Amygdala (tissue), 56 donors: Measurements from ENCODE around the gene DDX25.

Experiments
- DNase-seq, 56 donors: peaks; one replicate each; lab custom pipeline; 2025; lab: John Stamatoyannopoulos, UW

The DDX25 gene

DNA sequence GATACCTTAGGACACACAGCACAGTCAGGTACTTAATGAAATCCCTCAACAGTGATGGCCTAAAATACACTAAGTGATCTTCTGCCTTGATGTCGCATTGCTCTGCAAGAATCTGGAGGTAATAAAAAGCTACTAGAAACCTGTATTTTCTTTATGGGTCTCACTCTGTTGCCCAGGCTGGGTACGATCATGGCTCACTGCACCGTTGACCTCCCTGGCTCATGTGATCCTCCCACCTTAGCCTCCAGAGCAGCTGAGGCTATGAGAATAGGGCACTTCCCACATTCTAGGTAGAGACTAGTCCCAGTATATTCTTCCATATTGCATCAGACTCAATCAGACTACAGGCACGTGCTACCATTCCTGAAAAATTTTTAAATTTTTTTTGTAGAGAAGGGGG is 63.2 kb downstream of the DDX25 start:
- no peak for DNase-seq

DNA sequence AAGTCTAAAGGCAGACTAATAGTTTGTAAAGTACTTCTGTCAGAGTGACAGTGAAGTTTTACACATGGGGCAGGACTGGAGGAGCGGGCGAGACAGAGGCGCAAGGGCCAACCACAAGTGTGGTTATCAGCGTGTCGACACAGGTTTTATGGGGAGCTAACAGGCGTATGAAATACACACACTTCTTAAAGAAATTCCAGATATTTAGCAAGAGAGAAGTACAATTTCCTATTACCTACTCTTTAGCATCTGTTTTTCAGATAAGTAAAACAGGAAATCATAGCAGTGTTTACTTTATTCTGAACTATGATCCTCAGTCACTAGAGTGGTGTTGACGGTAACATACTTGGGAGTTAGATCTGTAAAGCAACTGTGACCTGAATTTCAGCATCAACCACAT is 64.0 kb downstream of the DDX25 start:
- no peak for DNase-seq

DNA sequence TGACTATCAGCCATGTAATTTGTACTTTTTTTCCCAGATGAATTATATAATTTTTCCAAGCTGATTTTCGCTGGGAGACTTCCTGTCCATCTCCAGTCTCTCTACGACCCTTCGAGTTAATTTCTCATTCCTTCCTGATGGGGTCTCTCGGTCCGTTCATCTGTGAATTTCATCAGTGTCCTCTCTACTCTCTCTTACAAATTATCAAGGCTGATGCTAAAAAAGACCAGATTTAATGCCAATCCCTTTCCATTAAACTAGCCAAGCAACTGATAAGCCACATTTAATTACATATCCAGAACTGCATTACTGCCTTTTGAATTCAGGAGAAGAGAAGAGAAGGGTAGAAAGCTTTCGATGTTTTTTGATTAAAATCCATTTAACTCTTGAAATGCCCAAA is 67.3 kb downstream of the DDX25 start:
- DNase-seq = no peak

DNA sequence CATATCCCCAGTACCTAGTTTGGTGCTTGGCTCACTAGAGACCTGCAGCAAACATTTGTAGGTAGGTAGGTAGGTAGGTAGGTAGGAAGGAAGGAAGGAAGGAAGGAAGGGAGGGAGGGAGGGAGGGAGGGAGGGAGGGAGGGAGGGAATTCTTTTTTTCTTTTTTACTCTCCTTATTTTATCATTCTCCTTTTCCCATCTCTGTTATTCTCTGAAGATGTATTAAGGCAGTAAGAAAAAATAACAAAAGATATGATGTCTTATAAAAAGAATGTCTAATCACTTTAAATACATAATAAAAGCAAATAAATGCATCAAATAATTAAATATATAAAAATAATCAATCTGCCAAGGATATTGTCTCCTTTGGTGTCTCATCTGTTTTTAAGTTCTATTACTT is 70.0 kb downstream of the DDX25 start:
- no peak for DNase-seq

DNA sequence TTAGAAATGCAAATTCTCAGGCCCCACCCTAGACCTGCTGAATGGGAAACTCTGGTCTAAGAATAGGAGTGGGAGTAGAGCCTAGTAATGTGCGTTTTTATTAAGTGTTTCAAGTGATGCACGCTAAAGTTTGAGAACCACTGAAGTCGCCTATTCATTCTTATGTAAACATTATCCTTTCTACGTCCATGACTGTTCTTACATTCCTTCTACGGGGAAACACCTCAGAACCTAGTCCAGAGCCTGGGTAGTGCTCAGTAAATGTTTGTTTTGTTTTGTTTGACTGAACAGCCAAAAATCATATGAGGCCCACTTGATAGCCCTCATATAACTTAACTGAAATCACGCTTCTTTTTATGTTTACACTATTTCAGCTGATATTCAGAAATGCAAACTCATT is 71.3 kb downstream of the DDX25 start:
- DNase-seq = no peak

DNA sequence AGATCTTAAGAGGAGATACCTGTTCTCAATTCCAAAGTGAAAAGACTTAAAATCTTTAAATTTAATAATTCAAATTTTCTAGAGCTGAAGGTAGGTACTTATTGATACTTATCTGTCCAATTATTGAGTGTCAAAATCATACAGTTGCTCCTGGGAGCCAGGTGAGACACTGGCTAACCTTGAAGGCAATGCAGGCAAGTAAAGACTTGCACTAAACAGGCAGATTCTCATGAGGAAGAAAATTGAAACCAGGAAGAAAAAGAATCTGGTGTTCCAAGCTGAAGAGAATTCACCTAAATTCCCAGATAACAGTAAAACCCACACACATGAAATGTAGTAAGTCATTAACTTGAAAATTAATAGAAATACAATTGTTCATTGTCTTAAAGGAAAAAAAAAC is 71.8 kb downstream of the DDX25 start:
- no peak for DNase-seq

DNA sequence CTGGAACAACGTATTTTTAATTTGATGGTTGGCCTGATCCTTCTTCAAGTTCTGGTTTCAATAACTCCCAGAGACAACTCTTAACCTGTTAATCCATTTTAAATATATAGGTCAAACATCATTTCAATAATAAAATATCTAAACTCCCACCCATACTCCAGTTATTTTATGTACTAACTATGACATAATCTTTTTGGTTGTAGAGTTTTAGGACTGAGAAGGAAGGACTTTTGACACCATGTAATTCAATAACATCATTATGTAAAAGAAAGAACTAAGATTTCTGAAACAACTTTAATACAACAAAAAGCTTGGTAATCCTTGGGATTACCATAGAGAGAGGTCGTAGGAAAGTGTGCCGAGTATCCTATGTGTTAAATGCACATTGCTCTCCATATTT is 73.0 kb downstream of the DDX25 start:
- no peak for DNase-seq

DNA sequence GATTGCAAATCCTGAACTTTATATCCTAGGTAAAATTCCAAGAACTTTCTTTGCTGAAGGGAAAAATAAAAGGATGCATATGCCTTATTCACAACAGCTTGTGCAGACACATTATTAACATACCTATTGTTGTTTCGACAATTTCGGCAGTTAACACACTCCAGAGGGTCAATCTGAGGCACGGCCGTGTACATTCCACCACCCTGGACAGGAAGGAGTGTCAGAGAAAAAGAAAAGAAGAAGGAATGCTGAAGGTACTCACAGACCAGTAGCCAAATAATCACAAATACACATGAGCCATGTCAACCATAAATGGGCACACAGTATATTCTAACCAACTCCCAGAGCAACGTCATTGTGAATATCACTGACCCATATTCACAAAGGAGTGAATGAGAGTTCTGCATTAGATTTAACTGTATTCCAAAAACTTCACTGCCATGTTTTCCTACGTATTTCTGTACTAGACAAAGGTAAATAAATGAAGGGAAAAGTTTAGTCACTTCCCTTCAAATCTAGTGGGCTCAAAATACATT is 73.9 kb downstream of the DDX25 start:
- no peak for DNase-seq
